Ovary (tissue), 9 donors: ENCODE data around the gene ARMH3. TPM values are rescaled to one million over a fixed set of nuclear protein-coding genes. Genes with fewer than 3 reads are reported as not detected.

ENCODE experiments used
- DNase-seq, 5 donors: peaks; one replicate each; pipeline ENCODE4 v3.0.0-alpha.2; 2019 to 2020
- H3K27ac ChIP-seq, 2 donors: fragments of 200-600 bp; one replicate each; pipeline versions ENCODE4 v1.5.1 to v1.8.0; 2019 to 2022
- H3K27me3 ChIP-seq: fragments of 200-600 bp; one replicate; pipeline ENCODE4 v1.8.0; 2022
- H3K36me3 ChIP-seq: fragments of 200-600 bp; sonication (generic); one replicate; pipeline ENCODE4 v1.5.1; 2019
- H3K4me1 ChIP-seq: one replicate; pipeline ENCODE4 v1.8.1; 2013; ENCODE audit warnings: mild to moderate bottlenecking, moderate library complexity; ENCODE audit not compliant: insufficient read depth
- H3K4me3 ChIP-seq: fragments of 200-600 bp; sonication (generic); one replicate; pipeline ENCODE4 v1.5.1; 2017
- H3K9me3 ChIP-seq, 2 donors: fragments of 200-600 bp in 1 of 2; sonication (generic) in 1 of 2; one replicate each; pipeline versions ENCODE4 v1.5.1 to v1.8.1; 2013 to 2019; ENCODE audit warnings: mild to moderate bottlenecking in 1 of 2, moderate library complexity in 1 of 2
- EP300 ChIP-seq: sonication (generic); formaldehyde crosslinking; IDR thresholded peaks from one replicate; pipeline ENCODE4 v1.6.1; 2017; ENCODE audit warnings: antibody characterized with exemption
- POLR2A ChIP-seq: fragments of 450-650 bp; IDR thresholded peaks from one replicate; pipeline ENCODE4 v1.6.1; 2017; ENCODE audit warnings: antibody characterized with exemption, mild to moderate bottlenecking, moderate library complexity
- WGBS, 3 donors: extraction: QIAGEN DNeasy Blood & Tissue Kit in 1 of 3; methylation state at CpG; one replicate each; pipeline versions ENCODE4 v1.1.5 to v1.1.7; 2013 to 2017; 5-methylcytosine and 5-hydroxymethylcytosine counted together
- intact Hi-C, 4 donors: fragments of 100-400 bp; cut with DNase I; formaldehyde crosslinking; loops; one replicate each; pipeline versions ENCODE4 v1.11.0 to v1.15.1; 2022 to 2023
- polyA plus RNA-seq, 2 donors: library from polyadenylated mRNA; stranded (reverse); fragments of 200-250 nt in 1 of 2; fragments of 350-450 nt in 1 of 2; fragmentation: Illumina TruSeq in 1 of 2; extraction: RNeasy Lipid Tissue Mini Kit (QIAGEN cat#74804) in 1 of 2; gene quantifications; one replicate each; pipeline ENCODE4 v1.2.3, GENCODE V29; 2013 to 2014
- total RNA-seq, 7 donors: library from RNA; depleted of rRNA in 2 of 7; stranded (reverse); fragments of >200 nt in 2 of 7; fragmentation: NEBNext Ultra II Directional in 3 of 7; extraction: Animal tissue kit (Norgen Biotek cat#: 25700) in 3 of 7; gene quantifications; one replicate each; pipeline versions ENCODE4 v1.1.0 to v1.2.4, GENCODE V29; 2016 to 2023
- TF ChIP-seq, protein P1 (sequence below), 3 donors: fragments of 450-650 bp in 2 of 3; fragments of 200-600 bp in 1 of 3; IDR thresholded peaks; one replicate each; pipeline versions ENCODE4 v1.5.1 to v1.8.0; 2016 to 2022; ENCODE audit warnings: antibody characterized with exemption in 3 of 3, mild to moderate bottlenecking in 1 of 3
- donor health status: DM: no; HTN: no; CAD: no; lungs with moderate emphysema.
- donor health status: DM: no; HTN: no; CAD: no.
- donor health status: Bipolar disorder and iron deficiency.
- donor health status: DM: yes; HTN: yes; CAD: no.
- donor health status: DM: no; HTN: no; CAD: no.
- donor health status: DM: yes; HTN: yes; CAD: no.

ARMH3 gene
- total and polyA plus RNA-seq, 9 donors: 9.1 to 24.2 (median 18.1) TPM

DNA sequence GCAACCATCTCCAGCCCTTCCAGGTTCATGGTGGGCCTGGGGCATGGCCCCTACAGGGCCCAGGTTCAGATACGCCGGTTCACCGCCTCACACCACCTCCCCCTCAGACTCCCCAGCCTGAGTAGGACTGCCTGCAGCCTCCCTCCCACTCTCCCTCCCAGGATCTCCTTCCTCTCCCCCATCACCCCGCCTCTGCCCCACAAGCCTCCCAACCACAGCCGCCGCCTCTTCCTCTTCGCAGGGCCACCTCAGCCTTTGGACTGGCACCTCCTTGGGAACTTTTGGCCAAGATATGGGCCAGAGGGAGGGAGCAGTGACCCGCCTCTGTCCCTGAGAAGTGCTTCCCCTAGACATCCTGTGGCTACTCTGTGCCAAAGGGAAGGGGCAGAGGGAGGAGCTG lies 221.6 kb downstream of the ARMH3 start:
- Histone ChIP-seq H3K27me3 (no peaks in the 10 kb centered on the region), H3K27ac (no peak overlapping the region), H3K4me1 (peaks cover 6% of the 10 kb centered on the region), H3K9me3 (no peaks in the 10 kb centered on the region), H3K36me3 (no peaks in the 10 kb centered on the region), H3K4me3 (no peak overlapping the region)
- TF ChIP-seq POLR2A (no peak), EP300 (no peak)
- TF ChIP-seq, protein P1, sequence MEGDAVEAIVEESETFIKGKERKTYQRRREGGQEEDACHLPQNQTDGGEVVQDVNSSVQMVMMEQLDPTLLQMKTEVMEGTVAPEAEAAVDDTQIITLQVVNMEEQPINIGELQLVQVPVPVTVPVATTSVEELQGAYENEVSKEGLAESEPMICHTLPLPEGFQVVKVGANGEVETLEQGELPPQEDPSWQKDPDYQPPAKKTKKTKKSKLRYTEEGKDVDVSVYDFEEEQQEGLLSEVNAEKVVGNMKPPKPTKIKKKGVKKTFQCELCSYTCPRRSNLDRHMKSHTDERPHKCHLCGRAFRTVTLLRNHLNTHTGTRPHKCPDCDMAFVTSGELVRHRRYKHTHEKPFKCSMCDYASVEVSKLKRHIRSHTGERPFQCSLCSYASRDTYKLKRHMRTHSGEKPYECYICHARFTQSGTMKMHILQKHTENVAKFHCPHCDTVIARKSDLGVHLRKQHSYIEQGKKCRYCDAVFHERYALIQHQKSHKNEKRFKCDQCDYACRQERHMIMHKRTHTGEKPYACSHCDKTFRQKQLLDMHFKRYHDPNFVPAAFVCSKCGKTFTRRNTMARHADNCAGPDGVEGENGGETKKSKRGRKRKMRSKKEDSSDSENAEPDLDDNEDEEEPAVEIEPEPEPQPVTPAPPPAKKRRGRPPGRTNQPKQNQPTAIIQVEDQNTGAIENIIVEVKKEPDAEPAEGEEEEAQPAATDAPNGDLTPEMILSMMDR (IDR thresholded peaks at IDR 0.05): no peak
- peak in 1 of 5 donors; percentile 29 for DNase-seq
- 80 to 88% (median 80%) methylated on average over 8 of the region's 8 CpGs for WGBS, 3 donors
- intact Hi-C loops: no loop called here

DNA sequence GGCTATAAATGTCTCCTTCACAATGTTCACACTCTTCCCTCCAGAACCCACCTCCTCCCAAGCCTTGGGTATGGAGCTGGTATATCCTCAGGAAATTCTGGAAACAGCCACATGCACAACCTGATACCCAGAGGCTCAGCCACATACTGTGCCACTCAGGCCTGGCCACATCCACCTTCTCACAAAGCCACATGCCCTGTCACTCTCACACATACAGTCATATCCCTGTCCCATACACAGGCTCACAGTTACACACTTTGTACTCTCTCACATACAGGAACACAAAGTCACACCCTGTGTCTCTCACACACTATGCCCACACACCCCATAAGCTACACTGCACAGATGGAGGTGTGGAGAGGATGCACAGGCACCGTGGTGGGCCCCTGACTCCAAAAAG lies 222.5 kb downstream of the ARMH3 start:
- intact Hi-C loops: no loop called here

DNA sequence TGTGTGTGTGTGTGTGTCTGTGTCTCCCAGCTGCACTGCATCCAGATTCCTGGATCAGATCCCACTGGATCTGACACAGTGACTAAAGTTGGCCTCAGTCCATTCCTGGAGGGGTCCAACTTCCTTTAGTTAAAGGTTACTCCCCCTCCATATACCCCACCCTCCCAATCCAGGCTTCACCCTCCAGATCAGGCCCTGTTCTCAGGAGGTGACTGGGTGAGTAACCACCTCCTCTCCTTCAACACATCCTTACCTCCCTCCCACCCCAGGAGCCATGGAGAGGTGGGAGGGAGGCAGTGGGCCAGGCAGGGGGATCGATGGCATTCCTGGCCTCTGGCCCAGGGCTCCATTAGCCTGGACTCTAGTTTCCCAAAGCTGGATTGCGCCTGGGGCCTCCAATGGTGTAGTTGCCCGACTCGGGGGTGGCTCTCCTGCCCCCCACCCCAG lies 223.6 kb downstream of the ARMH3 start:
- Histone ChIP-seq H3K27ac (peak overlapping the region in 1 of 2 donors; percentile 27), H3K9me3 (no peaks in the 10 kb centered on the region), H3K4me3 (no peak overlapping the region), H3K27me3 (no peaks in the 10 kb centered on the region), H3K36me3 (no peaks in the 10 kb centered on the region), H3K4me1 (peaks cover 16% of the 10 kb centered on the region)
- WGBS, 3 donors: 45 to 51% (median 46%) methylated on average over 4 of the region's 4 CpGs
- peak in 2 of 5 donors; percentile 37 to 38 for DNase-seq
- intact Hi-C loops: no loop called here
- TF ChIP-seq, protein P1 (IDR thresholded peaks at IDR 0.05): no peak
- TF ChIP-seq EP300 (no peak), POLR2A (no peak)

More for the DNA sequence above, 222.5 kb downstream of the ARMH3 start:
- Histone ChIP-seq H3K4me3 (no peak overlapping the region), H3K4me1 (peaks cover 10% of the 10 kb centered on the region), H3K27ac (no peak overlapping the region), H3K36me3 (no peaks in the 10 kb centered on the region), H3K27me3 (no peaks in the 10 kb centered on the region), H3K9me3 (no peaks in the 10 kb centered on the region)
- no peak for DNase-seq
- TF ChIP-seq EP300 (no peak), POLR2A (no peak)
- TF ChIP-seq, protein P1 (IDR thresholded peaks at IDR 0.05): no peak
- whole genome bisulfite sequencing, 3 donors: 70 to 80% (median 77%) methylated on average over 1 of the region's 1 CpG

DNA sequence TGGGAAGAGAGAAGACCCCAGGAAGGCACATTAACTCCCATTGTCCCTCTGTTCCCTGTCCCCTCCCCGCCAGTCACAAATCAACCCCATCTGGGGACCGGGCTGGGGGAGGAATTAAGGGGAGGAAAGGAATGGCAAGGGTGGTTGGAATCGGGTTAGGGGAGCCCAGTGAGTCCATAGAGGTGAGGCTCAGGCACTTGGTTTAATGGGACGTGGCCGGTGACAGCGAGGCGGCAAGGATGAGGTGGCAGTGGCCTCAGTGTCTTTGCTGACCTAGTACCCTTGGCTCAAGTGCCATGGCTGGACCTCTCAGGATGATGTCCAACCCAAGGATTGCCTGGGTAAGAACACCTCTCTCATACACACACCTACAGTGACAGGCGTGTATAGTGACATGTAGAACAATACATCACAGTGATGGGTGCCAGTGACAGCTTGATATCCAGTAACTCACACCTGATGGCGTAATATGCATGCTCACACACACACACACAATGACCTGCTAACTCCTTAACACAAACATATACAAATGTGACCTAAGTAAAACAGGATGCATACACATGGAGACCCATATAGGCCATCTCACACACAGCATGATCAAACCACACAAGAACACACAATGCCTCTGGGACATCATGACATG lies 224.7 kb downstream of the ARMH3 start:
- Histone ChIP-seq H3K4me1 (peaks cover 16% of the 10 kb centered on the region), H3K4me3 (peak overlapping the region; percentile 41), H3K36me3 (no peaks in the 10 kb centered on the region), H3K27ac (peak overlapping the region; percentile 68 to 90), H3K27me3 (no peaks in the 10 kb centered on the region), H3K9me3 (no peaks in the 10 kb centered on the region)
- intact Hi-C loops: no loop called here
- DNase-seq: no peak
- TF ChIP-seq EP300: no peak
- no peak for TF ChIP-seq POLR2A
- TF ChIP-seq, protein P1 (IDR thresholded peaks at IDR 0.05): no peak
- WGBS, 3 donors: 47 to 49% (median 48%) methylated on average over 9 of the region's 9 CpGs
